Coronary artery (tissue), 2 donors: ENCODE data around the gene NOTCH4.
"Not testable (repeated sequence)": the region's sequence is repeated elsewhere in the genome, so short reads cannot be mapped to it uniquely, and the experiment has no call there.

Experiments
- DNase-seq: peaks from one replicate; pipeline ENCODE4 v3.0.0-alpha.2; 2017; ENCODE audit warnings: low spot score
- H3K27ac ChIP-seq, 2 donors: fragments of 200-600 bp; sonication (generic); one replicate each; pipeline ENCODE4 v1.5.1; 2016 to 2019
- H3K4me3 ChIP-seq: fragments of 200-600 bp; sonication (generic); 2 replicates; pipeline ENCODE4 v1.5.1; 2016; ENCODE audit warnings: mild to moderate bottlenecking, moderate library complexity
- TF ChIP-seq, protein P1 (sequence below): fragments of 200-600 bp; sonication (generic); IDR thresholded peaks from one replicate; pipeline ENCODE4 v1.5.1; 2019; ENCODE audit warnings: antibody characterized with exemption

NOTCH4 gene

DNA sequence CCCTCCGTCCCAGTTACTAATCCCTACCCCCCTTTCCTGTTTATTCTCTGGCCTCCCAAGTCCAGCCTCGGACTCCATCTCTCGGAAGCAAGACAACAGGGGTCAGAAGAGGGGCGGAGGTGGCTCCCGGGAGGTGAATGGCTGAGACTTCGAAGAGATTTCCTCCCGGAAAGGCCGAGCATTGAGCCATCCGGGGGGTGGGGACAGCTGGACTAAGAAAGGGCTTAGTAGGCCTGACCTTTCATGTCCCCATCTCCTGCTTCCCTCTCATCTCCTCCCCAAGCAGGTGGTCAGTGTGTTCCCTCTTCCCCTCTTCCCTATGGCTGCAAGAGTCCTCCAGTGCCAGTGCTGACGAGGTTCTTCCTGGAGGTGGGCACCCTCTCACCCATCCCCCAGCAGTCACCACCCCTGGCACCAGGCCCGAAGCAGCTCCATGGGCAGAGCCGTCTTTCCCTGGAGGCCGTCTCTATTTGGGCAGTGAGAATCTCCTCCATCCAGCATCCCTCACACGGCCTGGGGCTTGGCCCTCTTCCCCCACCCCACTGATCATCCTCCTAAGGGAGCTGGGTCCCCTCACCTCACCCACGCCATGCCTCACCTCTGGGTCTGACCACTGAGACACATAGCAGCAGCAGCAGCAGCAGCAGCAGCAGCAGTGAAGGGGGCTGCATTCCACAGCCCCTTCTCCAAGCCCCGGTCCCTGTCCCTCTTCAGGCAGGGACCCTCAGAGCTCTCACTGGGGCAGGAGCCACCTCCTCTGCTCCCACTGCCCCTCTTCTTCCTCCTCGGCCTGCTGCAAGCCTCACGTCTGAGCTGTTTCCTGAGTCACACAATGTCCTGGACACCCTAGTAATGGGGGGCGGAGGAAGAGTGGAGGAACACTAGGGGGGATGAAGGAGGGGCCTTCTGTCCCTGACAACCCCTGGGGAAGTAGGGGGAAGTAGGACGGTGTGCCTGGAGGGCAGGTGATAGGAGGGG lies at the start of gene NOTCH4:
TSS of gene NOTCH4 (minus strand) at position 810 of the 978 bp plus-strand sequence. CDS start at position 671, 139 bp downstream.
- TF ChIP-seq, protein P1, sequence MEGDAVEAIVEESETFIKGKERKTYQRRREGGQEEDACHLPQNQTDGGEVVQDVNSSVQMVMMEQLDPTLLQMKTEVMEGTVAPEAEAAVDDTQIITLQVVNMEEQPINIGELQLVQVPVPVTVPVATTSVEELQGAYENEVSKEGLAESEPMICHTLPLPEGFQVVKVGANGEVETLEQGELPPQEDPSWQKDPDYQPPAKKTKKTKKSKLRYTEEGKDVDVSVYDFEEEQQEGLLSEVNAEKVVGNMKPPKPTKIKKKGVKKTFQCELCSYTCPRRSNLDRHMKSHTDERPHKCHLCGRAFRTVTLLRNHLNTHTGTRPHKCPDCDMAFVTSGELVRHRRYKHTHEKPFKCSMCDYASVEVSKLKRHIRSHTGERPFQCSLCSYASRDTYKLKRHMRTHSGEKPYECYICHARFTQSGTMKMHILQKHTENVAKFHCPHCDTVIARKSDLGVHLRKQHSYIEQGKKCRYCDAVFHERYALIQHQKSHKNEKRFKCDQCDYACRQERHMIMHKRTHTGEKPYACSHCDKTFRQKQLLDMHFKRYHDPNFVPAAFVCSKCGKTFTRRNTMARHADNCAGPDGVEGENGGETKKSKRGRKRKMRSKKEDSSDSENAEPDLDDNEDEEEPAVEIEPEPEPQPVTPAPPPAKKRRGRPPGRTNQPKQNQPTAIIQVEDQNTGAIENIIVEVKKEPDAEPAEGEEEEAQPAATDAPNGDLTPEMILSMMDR: no peak
- H3K4me3 ChIP-seq: peak within 1 kb of the TSS; percentile 54
- peak within 1 kb of the TSS in 1 of 2 donors; percentile 72 for H3K27ac ChIP-seq
- no peak for DNase-seq

DNA sequence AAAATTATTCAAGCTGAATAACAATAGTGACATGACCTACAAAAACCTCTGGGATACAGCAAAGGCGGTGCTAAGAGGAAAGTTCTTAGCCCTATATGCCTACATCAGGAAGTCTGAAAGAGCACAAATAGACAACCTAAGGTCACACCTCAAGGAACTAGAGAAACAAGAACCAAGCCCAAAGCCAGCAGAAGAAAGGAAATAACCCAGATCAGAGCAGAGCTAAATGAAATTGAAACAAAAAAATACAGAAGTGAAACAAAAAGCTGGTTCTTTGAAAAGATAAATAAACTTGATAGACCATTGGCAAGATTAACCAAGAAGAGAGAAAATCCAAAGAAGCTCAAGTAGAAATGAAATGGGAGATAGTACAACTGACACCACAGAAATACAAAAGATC lies 47.6 kb upstream of the NOTCH4 start:
- TF ChIP-seq, protein P1: no peak
- no peak for DNase-seq
- Histone ChIP-seq H3K4me3 (no peak overlapping the region), H3K27ac (no peak overlapping the region)

DNA sequence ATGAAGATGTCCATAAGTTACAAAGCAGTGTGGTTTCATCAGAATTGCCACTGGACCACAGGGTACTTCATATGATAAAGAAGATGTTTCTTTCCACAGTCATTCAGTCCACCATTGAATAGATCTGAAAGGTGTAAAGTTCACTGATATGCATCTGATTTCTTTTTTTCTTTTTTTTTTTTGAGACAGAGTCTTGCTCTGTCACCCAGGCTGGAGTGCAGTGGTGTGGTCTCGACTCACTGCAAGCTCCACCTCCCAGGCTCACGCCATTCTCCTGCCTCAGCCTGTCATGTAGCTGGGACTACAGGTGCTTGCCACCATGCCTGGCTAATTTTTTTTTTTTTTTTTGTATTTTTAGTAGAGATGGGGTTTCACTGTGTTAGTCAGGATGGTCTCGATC lies 44.6 kb upstream of the NOTCH4 start:
- H3K4me3 ChIP-seq, DNase-seq, H3K27ac ChIP-seq: not testable (repeated sequence)

DNA sequence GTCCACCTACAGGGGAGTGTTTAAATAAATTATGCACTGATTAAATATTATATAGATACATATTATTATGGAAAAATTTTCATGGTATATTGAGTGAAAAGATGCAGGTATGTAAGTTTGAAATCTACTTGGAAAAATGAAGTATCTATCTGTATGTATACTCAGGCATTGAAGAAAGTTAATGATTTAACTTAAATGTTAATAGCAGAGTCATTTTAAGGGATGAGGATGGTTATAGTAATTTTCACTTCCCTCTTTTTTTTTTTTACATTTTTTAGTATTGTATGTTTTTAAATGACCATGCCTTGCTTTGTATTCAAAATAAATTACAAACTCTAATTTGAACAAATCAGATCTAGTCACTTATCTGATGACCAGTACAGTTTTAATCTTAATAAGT lies 43.2 kb upstream of the NOTCH4 start:
- Histone ChIP-seq H3K27ac (no peak overlapping the region), H3K4me3 (no peak overlapping the region)
- TF ChIP-seq, protein P1: no peak
- DNase-seq: no peak

DNA sequence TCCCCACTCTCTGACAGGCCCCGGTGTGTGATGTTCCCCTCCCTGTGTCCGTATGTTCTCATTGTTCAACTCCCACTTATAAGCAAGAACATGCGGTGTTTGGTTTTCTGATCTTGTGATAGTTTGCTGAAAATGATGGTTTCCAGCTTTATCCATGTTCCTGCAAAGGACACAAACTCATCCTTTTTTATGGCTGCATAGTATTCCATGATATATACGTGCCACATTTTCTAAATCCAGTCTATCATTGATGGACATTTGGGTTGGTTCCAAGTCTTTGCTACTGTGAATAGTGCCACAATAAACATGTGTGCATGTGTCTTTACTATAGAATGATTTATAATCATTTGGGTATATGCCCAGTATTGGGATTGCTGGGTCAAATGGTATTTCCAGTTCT lies 33.4 kb upstream of the NOTCH4 start:
- not testable (repeated sequence) for H3K27ac ChIP-seq, H3K4me3 ChIP-seq, DNase-seq

DNA sequence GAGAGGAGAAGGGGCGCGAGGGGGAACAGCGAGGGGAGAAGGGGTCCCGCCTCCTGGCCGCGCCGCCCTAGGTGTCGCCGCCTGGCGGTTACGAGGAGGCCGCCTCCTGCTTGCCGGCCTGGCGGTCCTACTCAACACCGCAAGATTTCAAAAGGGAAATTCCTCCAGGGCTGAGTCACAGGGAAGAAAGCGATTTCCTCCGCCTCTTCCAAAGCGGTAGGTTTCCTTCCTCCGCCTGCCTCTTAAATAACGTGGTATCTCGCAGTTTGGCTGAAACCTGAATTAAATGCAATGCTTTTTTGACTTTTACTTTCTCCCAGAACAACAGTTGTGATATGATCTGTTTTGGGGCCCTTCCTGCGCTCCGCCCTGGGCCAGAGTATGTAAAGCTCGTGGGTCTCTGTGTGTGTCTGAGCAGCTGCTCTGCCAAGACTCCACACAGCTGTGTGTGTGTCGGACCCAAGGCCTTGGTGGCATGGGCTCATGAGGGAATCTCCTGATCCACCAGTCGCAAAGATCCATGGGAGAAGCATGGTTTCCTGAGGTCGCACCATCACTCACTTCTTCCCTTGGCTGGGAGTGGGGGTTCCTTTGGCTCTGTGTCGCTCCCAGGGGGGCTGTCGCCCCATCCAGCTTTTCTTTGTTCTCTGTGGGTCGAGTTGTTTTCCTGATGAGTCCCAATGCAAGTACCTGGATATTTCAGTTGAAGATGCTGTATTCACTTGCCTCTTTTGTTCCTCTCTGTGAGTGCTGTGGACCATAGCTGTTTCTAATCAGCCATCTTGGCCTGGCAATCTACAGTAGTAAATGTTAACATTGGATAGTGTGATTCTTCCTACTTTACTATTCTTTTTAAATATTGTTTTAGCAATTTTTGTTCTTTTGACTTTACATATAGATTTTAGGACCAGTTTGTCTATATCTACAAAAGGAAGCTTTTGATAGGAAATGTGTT lies 31.6 kb upstream of the NOTCH4 start:
- TF ChIP-seq, protein P1: peak; percentile 60
- peak overlapping the region; percentile 32 to 77 for H3K27ac ChIP-seq
- no peak for DNase-seq
- peak overlapping the region; percentile 66 for H3K4me3 ChIP-seq

DNA sequence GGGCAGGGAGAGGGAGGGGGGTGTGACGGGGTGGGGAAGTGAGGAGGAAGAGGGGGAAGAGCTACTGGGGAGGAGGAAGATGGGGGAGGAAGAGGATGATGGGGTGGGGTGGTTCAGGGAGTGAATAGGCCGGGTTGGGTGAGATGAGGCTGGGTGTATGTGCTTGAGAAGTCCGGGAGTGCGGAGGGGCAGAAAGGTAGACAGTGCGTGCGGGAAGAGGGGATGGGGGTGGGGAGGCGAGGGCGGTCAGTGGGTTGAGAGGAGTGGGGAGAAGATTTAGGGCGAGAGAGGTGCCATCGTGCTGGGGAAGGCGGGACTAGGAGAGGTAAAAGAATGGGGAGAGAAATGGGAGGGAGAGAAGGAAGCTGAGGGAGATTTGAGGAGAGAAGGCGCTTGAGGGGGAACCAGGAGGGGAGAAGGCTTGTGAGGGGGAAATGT lies 30.9 kb upstream of the NOTCH4 start:
- Histone ChIP-seq H3K27ac (peak overlapping the region; percentile 32 to 77), H3K4me3 (peak overlapping the region; percentile 66)
- TF ChIP-seq, protein P1: no peak
- DNase-seq: no peak
